Neural cell (in vitro differentiated cells): Measurements from ENCODE around the gene GFRA1.

Experiments used
- EP300 ChIP-seq: fragments of 450-650 bp; conservative IDR thresholded peaks from 2 replicates; pipeline ENCODE4 v1.6.1; 2014; ENCODE audit warnings: antibody characterized with exemption, mild to moderate bottlenecking, moderate library complexity; ENCODE audit not compliant: poor library complexity, severe bottlenecking
- EZH2 ChIP-seq: fragments of 200-600, 300-800 bp; shearing (Covaris generic), sonication (generic); IDR thresholded peaks from 2 replicates; pipeline ENCODE4 v1.6.1; 2014; ENCODE audit warnings: antibody characterized with exemption, low read length, borderline replicate concordance, mild to moderate bottlenecking; ENCODE audit not compliant: insufficient read depth, poor library complexity, severe bottlenecking
- MXI1 ChIP-seq: fragments of 450-650 bp; conservative IDR thresholded peaks from 2 replicates; pipeline ENCODE4 v1.6.1; 2014; ENCODE audit warnings: antibody characterized with exemption, mild to moderate bottlenecking; ENCODE audit not compliant: poor library complexity, severe bottlenecking
- POLR2AphosphoS5 ChIP-seq: IDR thresholded peaks from 2 replicates; pipeline ENCODE4 v1.6.1; 2012
- RAD21 ChIP-seq: fragments of 450-650 bp; conservative IDR thresholded peaks from 2 replicates; pipeline ENCODE4 v1.6.1; 2014; ENCODE audit warnings: antibody characterized with exemption, mild to moderate bottlenecking, moderate library complexity
- SMC3 ChIP-seq: fragments of 450-650 bp; conservative IDR thresholded peaks from 2 replicates; pipeline ENCODE4 v1.6.1; 2014; ENCODE audit warnings: antibody characterized with exemption, mild to moderate bottlenecking, moderate library complexity; ENCODE audit not compliant: poor library complexity
- TF ChIP-seq, protein P1 (sequence below): fragments of 450-650 bp; IDR thresholded peaks from 2 replicates; pipeline ENCODE4 v1.5.1; 2014; ENCODE audit warnings: antibody characterized with exemption, mild to moderate bottlenecking, moderate library complexity; ENCODE audit not compliant: poor library complexity, severe bottlenecking
- TF ChIP-seq, protein P2 (sequence below): IDR thresholded peaks from 2 replicates; pipeline ENCODE4 v1.6.1; 2012; ENCODE audit warnings: borderline replicate concordance

DNA sequence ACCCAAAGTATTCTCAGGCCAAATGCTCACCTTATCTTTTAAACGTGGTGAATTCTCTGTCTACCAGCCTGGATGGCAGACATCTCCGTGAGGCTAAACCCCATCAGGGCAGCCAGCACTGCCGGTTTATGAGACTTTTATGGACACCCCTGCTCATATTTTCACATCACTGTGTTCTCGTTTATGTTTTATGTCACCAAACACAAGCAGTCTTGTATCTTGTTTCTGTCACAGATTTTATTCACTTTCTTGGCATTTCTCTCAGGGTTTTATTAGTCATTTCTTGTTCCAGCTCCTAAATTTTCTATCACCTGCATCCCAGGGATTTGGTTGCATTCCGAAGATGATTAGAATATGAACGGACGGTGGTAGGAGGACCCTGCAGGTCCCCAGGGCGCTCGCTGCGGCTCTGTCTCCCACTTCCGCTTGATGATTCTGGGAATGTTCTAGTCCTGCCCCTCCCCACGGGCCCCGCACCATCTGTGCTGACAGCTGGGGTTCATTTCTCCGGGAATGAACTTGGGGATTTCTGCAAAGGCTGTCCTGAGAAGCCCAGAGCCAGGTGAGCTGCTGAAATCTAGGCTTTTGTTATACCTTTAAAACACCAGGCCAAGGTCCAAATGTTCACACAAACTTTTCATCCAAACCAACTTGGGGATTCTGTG is 217.6 kb downstream of the GFRA1 start:
- TF ChIP-seq, protein P1, sequence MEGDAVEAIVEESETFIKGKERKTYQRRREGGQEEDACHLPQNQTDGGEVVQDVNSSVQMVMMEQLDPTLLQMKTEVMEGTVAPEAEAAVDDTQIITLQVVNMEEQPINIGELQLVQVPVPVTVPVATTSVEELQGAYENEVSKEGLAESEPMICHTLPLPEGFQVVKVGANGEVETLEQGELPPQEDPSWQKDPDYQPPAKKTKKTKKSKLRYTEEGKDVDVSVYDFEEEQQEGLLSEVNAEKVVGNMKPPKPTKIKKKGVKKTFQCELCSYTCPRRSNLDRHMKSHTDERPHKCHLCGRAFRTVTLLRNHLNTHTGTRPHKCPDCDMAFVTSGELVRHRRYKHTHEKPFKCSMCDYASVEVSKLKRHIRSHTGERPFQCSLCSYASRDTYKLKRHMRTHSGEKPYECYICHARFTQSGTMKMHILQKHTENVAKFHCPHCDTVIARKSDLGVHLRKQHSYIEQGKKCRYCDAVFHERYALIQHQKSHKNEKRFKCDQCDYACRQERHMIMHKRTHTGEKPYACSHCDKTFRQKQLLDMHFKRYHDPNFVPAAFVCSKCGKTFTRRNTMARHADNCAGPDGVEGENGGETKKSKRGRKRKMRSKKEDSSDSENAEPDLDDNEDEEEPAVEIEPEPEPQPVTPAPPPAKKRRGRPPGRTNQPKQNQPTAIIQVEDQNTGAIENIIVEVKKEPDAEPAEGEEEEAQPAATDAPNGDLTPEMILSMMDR = no peak
- TF ChIP-seq RAD21 (no peak), EZH2 (no peak), SMC3 (no peak), EP300 (no peak), POLR2AphosphoS5 (no peak), MXI1 (no peak)
- TF ChIP-seq, protein P2, sequence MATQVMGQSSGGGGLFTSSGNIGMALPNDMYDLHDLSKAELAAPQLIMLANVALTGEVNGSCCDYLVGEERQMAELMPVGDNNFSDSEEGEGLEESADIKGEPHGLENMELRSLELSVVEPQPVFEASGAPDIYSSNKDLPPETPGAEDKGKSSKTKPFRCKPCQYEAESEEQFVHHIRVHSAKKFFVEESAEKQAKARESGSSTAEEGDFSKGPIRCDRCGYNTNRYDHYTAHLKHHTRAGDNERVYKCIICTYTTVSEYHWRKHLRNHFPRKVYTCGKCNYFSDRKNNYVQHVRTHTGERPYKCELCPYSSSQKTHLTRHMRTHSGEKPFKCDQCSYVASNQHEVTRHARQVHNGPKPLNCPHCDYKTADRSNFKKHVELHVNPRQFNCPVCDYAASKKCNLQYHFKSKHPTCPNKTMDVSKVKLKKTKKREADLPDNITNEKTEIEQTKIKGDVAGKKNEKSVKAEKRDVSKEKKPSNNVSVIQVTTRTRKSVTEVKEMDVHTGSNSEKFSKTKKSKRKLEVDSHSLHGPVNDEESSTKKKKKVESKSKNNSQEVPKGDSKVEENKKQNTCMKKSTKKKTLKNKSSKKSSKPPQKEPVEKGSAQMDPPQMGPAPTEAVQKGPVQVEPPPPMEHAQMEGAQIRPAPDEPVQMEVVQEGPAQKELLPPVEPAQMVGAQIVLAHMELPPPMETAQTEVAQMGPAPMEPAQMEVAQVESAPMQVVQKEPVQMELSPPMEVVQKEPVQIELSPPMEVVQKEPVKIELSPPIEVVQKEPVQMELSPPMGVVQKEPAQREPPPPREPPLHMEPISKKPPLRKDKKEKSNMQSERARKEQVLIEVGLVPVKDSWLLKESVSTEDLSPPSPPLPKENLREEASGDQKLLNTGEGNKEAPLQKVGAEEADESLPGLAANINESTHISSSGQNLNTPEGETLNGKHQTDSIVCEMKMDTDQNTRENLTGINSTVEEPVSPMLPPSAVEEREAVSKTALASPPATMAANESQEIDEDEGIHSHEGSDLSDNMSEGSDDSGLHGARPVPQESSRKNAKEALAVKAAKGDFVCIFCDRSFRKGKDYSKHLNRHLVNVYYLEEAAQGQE = no peak
